Inferior parietal cortex (tissue), 1 donor: ENCODE measurements around the gene KAT7.
"Not testable (repeated sequence)": the region's sequence is repeated elsewhere in the genome, so short reads cannot be mapped to it uniquely, and the experiment has no call there.

Experiments
- DNase-seq: peaks from one replicate; pipeline ENCODE4 v3.0.0-alpha.2; 2016; ENCODE audit errors: extremely low spot score

The KAT7 gene

DNA sequence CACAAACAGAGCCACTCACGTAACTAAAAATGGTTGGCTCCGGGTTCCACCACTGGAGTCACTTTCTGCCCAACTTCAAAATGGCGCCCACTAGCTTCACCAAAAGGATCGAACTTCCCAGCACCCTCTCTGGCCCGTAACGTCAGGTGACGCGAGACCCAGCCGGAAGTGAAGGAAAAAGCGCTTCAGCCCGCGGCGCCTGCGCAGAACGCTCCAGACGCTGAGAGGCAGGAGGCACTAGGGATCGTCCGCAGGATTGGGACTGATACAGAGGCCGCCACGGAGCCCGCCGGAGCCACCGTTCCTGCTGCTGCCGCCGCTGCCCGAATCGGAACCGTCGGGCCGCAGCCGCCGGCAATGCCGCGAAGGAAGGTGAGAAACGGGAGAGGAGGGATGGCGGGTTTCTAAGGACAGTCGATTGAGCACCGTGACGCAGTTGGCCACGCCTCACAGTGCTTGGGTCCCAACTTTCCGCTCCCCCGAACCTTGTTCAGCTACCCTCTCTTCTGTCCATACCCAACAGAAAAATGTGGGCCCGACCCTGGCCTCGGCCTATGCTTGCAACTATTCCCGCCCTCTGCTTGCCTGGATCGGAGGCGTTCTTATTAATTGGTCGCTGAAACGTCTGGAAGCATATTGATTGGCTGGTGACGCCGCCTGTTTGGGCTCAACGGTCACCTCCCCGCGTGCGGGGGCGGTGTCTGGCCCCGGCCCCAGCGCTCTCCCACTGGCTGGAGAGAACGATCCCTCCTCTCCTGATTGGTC lies at the start of gene KAT7:
KAT7 (plus strand) TSS at position 204 of the 765 bp plus-strand sequence; CDS start at position 358, 154 bp downstream.
- DNase-seq = peak; percentile 99

DNA sequence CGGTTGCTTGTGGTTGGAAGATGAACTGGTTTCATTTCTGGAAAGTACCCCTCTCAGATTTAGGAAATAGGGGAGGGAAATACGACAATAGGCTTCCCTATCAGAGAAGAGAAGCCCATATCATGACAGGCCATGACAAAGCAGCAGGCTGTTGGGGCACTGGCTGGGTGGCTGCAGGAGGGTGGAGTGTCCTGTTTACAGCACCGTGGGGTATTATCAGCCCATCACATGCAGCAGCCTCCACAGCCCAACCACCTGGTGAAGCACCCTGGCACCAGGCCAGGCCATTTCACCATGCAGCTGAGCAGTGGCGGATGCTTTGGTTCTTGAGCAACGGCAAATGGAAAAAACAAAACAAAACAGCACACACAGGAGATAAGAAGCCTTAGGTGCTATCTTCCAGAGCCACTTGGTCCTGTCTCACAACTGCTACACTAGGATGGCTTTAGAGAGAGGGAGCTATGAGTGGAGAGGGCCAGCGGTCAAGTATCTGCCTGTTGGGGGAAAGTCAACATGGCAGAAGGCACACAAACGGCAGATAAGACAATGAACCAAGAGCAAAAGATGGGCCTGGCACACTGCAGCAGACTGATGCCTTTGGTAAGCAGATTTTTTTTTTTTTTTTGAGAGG lies 48.7 kb upstream of the KAT7 start:
- peak; percentile 56 for DNase-seq

DNA sequence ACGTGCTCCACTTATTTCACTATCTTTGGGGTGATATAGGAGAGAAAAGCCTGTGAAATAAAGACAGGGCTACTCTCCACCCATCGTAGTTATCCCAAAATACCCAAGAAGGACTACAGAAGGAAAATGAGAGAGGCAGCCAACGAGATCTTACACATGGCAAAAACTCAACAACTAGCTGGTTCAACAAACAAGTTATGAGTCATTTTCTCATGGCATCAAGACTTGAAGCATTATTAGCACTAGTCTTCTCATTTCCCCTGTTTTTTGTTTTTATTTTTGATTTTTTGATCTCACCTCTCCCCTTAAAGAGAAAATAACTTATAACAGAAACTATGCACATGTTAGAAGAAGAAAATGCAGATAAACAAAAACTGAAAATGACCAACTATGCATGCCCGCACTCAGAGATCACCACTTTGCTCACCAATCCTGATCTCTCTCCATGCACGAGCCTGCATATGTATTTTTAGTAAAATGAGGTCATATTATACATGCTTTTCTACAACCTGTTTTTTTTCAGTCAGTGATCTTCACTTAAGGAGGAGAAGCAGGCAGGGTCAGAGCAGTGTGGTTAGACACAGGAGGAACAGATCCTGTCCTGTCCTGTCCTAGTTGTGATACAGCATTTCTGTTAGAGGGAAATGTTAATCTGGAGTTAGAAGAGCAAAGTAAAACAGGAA lies 47.3 kb upstream of the KAT7 start:
- no peak for DNase-seq

DNA sequence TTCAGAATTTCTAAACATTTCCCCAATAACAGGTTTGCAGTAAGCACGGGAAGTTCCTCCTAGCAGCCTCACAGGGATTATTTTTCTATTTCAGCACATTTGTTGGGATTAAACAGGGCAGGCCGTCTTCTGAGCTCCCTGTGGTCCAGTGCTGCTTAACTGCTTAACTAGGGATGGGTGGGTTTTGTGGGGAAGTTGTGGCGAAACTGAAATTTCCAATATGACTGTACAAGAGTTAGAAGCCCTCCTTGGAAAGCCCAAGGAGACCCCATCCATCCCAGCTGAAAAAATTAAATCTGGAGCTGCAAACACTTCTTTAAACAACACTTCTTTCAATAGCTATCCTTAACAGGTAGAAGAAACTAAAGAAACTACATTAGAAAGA lies 46.8 kb upstream of the KAT7 start:
- DNase-seq = no peak

DNA sequence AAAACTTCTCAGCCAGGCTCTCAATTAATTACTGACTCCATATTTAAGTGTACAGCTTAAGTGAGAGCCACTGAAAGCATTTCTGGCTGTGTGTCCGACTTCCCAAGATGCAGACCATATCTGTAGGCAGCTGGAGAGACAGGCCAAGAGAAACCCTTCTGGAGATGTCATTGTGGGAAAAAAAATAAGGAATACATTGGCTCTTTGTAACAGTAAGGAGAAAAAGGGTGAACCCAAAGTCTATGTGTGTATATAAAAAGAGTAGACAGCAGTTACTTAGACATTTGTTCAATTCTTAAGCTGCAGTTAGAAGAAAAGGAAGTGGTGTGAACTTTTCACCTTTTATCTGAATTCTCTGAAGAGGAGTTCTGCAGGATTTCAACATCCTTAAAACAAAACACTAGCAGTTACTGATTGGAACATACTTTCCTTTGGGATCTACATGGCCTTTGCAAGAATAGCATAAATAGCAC lies 46.3 kb upstream of the KAT7 start:
- DNase-seq = no peak

DNA sequence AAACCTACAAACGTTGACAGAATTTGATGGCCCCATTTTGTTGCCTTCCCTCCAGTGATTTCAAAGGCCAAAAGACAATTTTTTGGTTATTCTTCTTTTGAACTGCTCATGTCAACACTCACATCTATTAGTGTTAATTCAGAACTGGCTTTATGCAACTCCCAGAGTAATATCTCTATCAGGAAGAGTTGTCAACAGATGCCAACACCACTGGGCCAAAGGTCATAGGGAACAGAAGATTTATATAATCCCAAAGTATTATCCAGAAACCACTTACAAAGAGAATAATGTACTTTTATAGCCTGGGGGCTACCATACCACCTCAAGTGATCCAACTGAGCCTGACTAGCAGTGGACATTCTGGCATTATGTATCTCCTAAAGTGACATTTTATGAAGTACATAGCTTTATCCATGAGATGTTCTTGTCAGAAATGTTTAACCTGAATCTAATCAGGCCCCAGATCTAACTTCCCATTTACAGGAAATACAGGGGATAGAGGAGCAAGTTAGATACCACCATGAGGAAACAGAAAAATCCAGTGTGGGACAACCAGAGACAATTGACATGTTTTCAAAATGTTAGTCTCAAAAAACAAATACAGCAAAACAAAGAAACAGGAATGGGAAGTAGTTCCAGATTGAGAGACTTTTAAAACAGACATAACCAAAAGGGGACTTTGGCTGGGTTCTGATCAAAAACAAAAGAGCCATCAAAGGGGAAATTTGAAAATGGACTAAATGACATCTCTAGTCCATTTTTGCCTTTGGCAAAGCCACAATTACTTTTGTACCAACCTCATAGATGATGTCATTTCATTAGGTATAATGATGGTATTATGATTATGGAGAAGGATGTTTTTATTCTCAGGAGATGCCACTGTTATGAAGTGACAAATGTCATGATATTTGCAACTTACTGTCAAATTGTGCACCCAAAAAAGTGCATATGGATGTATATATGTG lies 43.0 kb upstream of the KAT7 start:
- no peak for DNase-seq

DNA sequence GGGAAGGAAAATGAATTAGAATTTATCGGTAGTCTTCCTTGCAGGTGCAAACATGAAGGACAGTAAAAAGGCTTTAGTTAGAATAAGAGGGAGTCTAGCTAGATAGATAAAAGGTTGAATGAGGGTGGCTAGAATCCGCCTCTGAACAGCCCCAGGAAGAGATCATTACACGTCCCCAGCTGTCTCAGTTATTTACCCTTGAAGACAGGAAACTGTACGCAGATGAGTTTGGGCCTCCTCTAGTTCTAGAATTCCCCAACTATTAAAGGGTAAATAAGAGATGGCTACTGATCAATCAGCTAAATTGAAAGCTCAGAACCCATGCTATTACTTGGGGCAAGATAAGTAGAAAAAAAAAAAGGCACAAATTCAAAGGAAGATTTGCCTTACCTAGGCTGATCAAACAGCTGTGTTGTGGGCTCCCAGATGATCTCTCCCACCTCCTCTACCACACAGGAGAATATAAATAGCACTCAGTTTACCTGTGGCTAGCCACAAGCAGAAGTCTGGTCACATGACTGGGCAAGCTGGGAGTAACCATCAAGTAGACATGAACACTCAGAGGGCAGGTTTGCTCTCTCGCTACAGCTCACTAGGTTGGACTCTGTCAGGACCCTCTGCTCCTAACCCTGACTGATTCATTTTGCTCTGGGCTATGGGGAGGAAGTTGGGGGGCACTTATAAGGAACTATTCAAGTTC lies 41.5 kb upstream of the KAT7 start:
- no peak for DNase-seq

DNA sequence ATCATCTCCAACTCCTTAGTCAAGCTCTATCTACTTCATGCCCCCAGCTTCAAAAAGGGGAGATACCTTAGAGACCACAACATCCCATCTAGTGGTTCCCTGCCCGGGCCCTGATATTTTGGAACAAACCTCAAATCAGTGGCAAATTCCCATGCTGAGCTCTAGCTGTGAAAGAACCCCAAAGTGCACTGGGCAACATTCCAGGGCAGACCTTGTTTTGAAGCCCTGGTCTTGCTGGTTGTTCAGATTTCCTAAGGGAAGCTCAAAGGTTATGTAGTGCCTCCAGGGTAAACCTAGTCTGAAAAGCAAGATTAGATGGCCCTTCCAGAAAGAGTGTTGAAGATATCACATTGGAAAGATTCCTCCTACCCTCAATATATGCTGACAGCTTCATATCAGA lies 40.8 kb upstream of the KAT7 start:
- DNase-seq = no peak

DNA sequence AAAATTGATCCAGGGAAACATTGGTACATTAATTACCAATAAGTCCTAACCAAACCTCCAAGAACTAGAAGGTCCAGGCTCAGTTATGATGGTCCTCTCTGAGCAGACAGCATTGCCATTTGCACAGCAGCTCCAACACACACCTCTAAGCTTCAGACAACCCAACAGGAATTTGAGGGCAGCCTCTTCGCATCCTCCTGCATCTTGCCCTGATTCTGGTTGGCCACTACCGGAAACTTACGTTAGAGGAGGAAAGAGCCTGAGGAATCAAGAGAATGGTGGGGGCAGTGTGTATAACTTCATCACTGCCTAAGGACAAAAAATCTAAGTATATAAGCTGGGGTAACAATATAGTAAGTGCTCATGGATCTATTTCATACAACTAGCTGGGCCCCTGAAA lies 40.3 kb upstream of the KAT7 start:
- no peak for DNase-seq

DNA sequence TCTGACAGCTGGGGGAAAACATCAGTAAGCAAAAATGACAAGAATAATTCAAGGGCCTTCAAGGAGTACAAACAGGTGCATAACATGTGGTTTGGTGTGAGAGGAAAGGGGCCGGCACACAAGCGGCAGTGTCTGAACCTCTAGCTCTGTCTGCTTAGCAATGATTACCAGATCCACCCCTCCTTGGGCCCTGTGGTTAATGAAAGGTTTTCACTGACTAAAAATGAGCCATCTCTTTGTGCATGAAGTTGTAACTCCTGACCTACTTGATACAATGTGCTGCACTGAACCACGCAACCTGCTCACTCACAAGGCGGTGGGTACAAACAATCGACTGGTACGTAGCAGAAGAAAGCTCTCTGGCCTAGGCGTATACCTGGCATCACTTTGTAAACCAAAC lies 39.7 kb upstream of the KAT7 start:
- no peak for DNase-seq

DNA sequence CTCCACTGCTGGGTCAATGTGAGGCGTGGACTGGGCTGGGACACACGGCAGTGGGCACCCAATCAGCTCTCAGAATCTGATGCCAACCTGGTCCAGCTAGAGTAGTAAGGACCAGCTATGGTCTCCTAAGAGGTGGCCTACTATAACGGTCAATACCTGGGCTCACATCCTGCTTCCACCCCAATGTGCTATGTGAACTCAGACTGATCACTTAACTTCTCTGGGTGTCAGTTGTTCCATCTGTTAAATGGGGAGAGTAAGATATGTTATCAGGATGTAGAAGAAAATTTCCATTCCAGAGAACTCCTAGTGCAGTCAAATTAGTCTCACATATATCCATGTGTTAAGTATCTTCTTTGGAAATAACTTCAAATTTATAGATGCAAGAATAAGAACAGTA lies 38.8 kb upstream of the KAT7 start:
- no peak for DNase-seq

DNA sequence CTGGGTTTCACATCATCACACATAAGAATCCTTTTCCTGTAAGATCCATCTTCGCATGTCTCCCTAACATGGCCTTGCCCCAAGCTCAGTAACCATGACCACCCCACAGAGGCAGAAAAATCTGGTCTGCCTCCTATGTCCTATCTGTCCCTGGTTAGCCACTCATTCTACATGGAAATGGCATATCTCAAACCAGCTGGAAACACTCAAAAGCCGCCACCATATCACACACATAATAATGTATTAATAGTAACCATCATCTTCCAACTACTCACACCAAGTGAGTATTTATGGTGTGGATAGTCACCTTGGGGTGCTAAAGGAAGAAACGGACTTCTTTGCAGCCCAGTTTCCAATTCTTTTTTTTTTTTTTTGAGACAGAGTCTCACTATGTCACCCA lies 36.0 kb upstream of the KAT7 start:
- no peak for DNase-seq

DNA sequence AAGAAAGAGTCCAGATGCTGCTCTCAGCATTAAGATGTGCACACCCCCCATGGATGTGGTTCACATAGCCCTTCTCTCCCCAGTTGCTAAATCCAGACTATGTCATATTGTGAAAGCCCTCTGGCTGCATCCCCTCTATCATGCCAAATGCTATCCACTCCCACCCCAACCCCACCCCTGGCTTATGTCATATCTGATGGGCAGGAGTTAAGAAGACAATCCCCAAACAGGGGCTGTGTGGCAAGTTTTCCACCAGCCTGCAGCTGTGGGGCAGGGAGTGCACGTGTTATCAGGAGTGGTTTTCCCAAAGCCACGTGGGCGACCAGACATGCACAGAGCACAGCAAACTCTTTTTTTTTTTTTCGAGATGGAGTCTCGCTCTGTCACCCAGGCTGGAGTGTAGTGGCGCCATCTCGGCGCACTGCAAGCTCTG lies 34.5 kb upstream of the KAT7 start:
- DNase-seq = no peak

DNA sequence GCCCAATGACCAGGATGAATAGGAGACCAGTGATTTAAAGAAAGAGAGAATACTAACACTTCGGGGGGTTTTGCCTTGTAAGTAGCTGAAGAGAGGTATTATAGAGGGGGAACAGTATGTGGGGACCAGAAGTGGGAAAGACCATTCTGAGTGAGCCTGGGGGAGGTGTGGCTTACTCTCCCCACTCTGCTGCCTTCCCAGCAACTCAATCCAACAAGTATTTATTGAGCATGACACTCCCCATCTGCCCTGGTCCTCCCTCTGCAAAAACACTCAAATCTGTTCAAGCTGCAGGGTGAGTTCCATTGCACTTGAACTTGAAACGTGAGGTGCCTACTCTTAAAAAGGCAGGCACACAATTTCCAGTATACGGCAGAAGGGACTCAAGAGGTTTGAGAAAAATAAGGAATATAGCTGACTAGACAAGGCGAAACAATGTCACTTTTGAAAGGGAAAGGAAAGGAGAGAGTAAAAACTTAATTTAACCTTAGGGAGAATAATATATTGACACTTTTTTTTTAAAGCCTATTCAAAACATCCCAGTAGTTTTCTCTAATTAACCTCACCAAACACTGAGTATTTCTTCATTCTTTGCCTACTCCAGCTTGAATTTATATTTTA lies 32.7 kb upstream of the KAT7 start:
- DNase-seq = no peak

DNA sequence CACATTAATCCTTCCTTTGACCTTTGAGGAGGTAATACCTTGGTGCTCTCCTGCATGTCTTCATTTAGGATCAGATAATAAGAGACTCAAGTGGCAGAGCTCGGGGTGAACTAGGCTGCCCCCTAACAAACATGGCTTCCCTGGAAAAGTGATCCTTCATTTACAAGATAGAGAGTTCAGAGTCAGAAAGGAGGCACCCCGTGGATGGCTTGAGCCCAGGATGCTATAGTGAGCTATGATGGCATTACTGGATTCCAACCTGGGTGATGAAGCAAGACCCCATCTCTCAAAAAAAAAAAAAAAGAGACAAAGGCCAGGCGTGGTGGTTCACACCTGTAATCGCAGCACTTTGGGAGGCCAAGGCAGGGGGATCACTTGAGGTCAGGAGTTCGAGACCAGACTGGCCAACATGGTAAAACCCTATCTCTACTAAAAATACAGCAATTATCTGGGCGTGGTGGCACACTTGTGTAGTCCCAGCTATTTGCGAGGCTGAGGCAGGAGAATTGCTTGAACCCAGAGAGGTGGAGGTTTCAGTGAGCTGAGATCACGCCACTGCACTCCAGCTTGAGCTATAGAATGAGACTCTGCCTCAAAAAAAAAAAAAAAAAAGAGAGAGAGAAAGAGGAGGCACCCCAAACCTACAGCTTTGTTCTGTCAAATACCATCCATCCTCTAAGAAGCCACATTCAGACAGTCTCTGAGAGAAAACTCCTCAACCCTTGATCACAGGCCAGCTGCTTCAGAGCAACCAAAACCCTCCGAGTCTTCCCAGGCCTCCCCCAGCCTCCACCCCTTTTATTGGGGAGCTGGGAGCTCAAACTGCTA lies 31.9 kb upstream of the KAT7 start:
- no peak for DNase-seq

DNA sequence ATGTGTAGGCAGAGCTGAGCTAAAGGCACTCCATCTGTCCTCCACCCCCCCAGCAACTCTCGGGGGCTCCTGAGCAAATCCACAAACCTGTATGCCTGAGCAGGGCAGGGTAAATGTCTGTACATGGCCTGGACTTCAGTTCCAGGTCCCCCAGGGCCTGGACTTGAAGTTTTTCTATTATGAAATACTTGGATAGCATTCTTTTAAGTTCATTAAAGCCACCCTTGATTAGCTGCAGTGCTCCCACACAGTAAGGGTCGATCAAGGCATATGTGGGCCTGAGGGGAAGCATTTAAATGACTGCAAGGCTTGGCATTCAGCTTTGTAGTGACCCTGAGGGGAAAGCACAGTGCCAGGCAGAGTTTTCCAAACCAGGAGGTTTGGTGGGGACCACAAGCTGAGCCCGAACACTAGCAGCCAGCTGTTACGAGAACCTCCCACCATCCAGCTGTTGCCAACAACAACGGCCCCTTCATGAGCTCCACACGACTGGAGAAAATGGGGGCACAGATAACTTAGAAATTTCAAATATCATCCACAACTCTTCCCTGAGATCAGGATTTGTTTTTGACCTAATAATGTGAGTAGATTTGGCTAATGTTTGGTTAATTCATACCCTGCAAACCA lies 31.2 kb upstream of the KAT7 start:
- DNase-seq = no peak

DNA sequence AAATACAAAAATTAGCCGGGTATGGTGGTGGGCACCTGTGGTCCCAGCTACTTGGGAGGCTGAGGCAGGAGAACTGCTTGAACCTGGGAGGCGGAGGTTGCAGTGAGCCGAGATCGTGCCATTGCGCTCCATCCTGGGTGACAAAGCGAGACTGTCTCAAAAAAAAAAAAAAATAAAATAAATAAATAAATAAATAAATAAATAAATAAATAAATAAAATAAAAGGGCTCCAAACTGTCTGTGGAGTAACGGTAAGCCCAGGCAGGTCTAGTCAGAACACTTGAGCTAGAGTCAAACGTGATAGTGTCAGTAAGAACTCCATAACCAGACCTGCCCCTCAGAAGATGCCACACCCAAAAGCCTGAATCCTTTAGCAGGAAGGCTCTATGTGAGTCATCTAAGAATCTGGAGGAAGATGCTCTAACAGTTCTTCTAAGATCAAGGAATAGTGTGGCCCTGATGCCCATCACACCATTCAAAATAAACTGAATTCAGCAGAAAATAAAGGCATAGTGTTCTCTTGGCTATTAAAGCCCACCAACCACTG lies 29.9 kb upstream of the KAT7 start:
- DNase-seq = not testable (repeated sequence)

DNA sequence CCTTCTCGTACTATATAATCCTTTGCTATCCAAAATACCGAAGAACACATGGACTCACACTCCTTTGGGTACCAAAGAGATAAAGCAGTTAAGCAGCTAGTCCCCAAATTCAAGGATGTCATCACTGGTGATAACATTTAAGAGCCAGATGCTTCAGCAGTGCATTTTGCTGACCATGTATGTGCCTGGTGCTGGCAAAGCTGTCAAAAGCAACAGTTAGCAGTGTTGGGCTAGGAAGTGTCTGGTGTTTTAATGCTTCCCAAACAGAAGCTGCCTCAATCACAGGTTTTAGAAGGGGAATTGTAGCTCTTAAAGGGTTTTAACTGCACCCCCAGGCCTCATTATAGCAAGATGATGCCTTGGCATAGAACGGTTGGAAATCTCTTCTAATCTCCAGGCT lies 29.3 kb upstream of the KAT7 start:
- no peak for DNase-seq

DNA sequence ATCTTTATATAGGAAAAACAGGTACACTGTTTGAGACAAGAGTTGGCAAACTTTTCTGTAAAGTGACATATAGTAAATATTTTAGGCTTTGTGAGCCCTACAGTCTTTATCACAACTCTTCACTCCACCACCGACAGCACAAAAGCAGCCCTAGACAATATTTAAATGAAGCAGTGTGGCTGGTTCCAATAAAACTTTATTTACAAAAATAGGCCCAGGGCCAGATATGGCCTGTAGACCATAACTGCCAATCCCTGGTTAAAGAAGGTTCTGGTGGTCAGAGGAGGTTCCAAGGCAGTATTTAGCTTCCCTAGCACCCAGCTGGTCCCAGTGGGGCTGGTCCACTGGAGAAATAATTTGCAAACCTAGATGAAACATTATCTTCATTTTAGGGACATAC lies 28.2 kb upstream of the KAT7 start:
- no peak for DNase-seq
